Left lung (tissue), 10 donors: ENCODE measurements around the gene CBFB. TPM values are rescaled to one million over a fixed set of nuclear protein-coding genes. Genes with fewer than 3 reads are reported as not detected.

Experiments used
- ATAC-seq: fragments of 200-7000 bp; cut with Tn5 transposase; one replicate; pipeline ENCODE4 v1.9.1; 2020; ENCODE audit warnings: moderate library complexity
- DNase-seq, 4 donors: peaks; one replicate each; pipeline ENCODE4 v3.0.0-alpha.2; 2013 to 2020
- H3K27ac ChIP-seq, 2 donors: fragments of 200-600 bp; sonication (generic) in 1 of 2; one replicate each; pipeline versions ENCODE4 v1.5.0 to v1.8.0; 2020 to 2021
- H3K27me3 ChIP-seq, 2 donors: fragments of 200-600 bp; sonication (generic) in 1 of 2; one replicate each; pipeline versions ENCODE4 v1.5.0 to v1.8.0; 2020 to 2021
- H3K36me3 ChIP-seq, 2 donors: fragments of 200-600 bp; sonication (generic) in 1 of 2; one replicate each; pipeline versions ENCODE4 v1.5.0 to v1.8.0; 2020 to 2021
- H3K4me1 ChIP-seq, 2 donors: fragments of 200-600 bp; one replicate each; pipeline ENCODE4 v1.8.0; 2021
- H3K4me3 ChIP-seq, 2 donors: fragments of 200-600 bp; sonication (generic) in 1 of 2; one replicate each; pipeline versions ENCODE4 v1.5.0 to v1.8.0; 2020 to 2021; ENCODE audit warnings: mild to moderate bottlenecking in 1 of 2
- H3K9me3 ChIP-seq, 2 donors: fragments of 200-600 bp; sonication (generic) in 1 of 2; one replicate each; pipeline versions ENCODE4 v1.5.0 to v1.8.0; 2020 to 2021
- intact Hi-C, 2 donors: fragments of 100-400 bp; cut with DNase I; formaldehyde crosslinking; loops; one replicate each; pipeline versions ENCODE4 v1.11.2 to v1.14.2; 2022
- polyA plus RNA-seq, 6 donors: library from polyadenylated mRNA; unstranded; fragments of 120-200 nt; gene quantifications; one replicate each; pipeline ENCODE4 v1.2.1, GENCODE V29; 2013; ENCODE audit not compliant: insufficient read length in 6 of 6
- total RNA-seq, 2 donors: library from RNA; stranded (reverse); fragmentation: NEBNext Ultra II Directional; extraction: Animal tissue kit (Norgen Biotek cat#: 25700); gene quantifications; one replicate each; pipeline ENCODE4 v1.2.1, GENCODE V29; 2021
- TF ChIP-seq, protein P1 (sequence below), 2 donors: fragments of 200-600 bp; sonication (generic) in 1 of 2; IDR thresholded peaks; one replicate each; pipeline versions ENCODE4 v1.5.0 to v1.8.0; 2021; ENCODE audit warnings: antibody characterized with exemption in 2 of 2
- donor health status: DM: no; HTN: yes; CAD: no.
- donor health status: DM: no; HTN: no; CAD: no.

Gene CBFB
- total and polyA plus RNA-seq, 8 donors: 46.8 to 69.9 (median 61.4) TPM

- Histone ChIP-seq H3K9me3 (no peaks in the 10 kb centered on the region), H3K4me3 (no peak overlapping the region), H3K36me3 (peaks cover 0 to 29% of the 10 kb centered on the region in 2 donors), H3K4me1 (no peaks in the 10 kb centered on the region), H3K27ac (no peak overlapping the region), H3K27me3 (no peaks in the 10 kb centered on the region)
- ATAC-seq (no peak), DNase-seq (no peak)
- TF ChIP-seq, protein P1, sequence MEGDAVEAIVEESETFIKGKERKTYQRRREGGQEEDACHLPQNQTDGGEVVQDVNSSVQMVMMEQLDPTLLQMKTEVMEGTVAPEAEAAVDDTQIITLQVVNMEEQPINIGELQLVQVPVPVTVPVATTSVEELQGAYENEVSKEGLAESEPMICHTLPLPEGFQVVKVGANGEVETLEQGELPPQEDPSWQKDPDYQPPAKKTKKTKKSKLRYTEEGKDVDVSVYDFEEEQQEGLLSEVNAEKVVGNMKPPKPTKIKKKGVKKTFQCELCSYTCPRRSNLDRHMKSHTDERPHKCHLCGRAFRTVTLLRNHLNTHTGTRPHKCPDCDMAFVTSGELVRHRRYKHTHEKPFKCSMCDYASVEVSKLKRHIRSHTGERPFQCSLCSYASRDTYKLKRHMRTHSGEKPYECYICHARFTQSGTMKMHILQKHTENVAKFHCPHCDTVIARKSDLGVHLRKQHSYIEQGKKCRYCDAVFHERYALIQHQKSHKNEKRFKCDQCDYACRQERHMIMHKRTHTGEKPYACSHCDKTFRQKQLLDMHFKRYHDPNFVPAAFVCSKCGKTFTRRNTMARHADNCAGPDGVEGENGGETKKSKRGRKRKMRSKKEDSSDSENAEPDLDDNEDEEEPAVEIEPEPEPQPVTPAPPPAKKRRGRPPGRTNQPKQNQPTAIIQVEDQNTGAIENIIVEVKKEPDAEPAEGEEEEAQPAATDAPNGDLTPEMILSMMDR (IDR thresholded peaks at IDR 0.05): no peak
- intact Hi-C loops: no loop called here
These were observed 69.7 kb downstream of the CBFB start for GRCh38 chr16:67098599-67098998.

- intact Hi-C loops: no loop called here
- no peaks in the 10 kb centered on the region for H3K27me3 ChIP-seq
- ATAC-seq (no peak), DNase-seq (no peak)
- peaks cover 0 to 15% of the 10 kb centered on the region in 2 donors for H3K4me1 ChIP-seq
- TF ChIP-seq, protein P1 (IDR thresholded peaks at IDR 0.05): peak in 1 of 2 donors; percentile 11
- H3K36me3 ChIP-seq: peaks cover 0 to 29% of the 10 kb centered on the region in 2 donors
- H3K4me3 ChIP-seq: no peak overlapping the region
- H3K27ac ChIP-seq: no peak overlapping the region
- H3K9me3 ChIP-seq: no peaks in the 10 kb centered on the region
These were observed 71.8 kb downstream of the CBFB start for GRCh38 chr16:67100569-67101310.

DNA sequence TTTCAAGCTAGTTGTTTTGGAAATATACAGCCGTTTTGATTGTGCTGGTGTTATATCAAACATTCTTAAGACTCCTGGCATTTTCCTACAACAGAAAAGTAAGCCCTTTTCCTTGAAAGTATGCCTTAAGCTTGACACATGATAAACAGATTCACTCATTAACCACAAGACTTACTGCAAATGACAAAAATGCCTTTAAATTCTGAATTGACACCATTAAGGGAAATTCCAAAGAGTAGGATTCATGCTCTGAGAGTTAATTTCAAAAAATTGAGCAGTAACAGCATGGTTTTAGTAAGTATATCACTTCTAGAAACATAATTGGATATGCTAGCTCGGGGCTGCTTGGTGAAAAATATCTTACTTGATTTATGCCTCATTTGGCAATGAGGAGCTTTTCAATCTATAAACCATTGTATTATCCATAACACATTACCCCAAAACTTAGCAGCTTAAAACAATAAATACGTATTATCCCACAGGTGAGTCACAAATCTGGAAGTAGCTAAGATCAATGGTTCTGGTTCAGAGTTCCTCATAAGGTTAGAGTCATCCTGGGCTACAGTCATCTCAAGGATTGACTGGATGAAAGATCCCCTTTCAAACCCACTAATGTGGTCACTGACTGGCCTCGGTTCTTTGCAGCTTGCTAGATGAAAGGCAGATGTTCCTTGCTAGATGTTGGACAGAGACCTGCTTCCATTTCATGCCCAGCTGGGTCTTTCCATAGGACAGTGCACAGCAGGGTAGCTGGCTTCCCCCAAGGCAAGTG is 72.5 kb downstream of the CBFB start:
- intact Hi-C loops: no loop called here
- peaks cover 0 to 20% of the 10 kb centered on the region in 2 donors for H3K4me1 ChIP-seq
- H3K4me3 ChIP-seq: no peak overlapping the region
- H3K27me3 ChIP-seq: no peaks in the 10 kb centered on the region
- TF ChIP-seq, protein P1 (IDR thresholded peaks at IDR 0.05): peak in 1 of 2 donors; percentile 3
- no peaks in the 10 kb centered on the region for H3K9me3 ChIP-seq
- ATAC-seq: no peak
- H3K36me3 ChIP-seq: peaks cover 0 to 29% of the 10 kb centered on the region in 2 donors
- DNase-seq: no peak
- no peak overlapping the region for H3K27ac ChIP-seq

DNA sequence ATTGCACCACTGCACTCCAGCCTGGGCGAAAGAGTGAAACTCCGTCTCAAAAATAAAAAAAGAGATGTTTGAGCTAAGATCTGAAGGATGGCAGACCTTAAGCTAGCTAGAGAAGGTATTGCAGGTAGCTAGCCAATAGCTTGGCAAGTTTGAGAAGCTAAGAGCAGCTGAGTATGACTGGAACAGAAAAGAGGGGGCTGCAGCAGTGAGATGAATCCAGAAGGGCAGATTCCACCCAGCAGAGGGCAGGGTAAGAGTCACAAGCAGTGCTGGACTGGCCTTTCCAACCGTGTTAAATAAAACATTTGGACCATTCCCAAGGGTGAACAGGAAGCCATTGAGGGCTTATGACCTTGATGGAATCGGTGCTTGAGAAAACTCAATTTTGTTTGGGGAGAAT is 75.1 kb downstream of the CBFB start:
- H3K27me3 ChIP-seq: no peaks in the 10 kb centered on the region
- no peaks in the 10 kb centered on the region for H3K9me3 ChIP-seq
- peak overlapping the region in 1 of 2 donors; percentile 71 for H3K27ac ChIP-seq
- H3K4me1 ChIP-seq: peaks cover 0 to 23% of the 10 kb centered on the region in 2 donors
- H3K4me3 ChIP-seq: no peak overlapping the region
- intact Hi-C loops: no loop called here
- peaks cover 0 to 17% of the 10 kb centered on the region in 2 donors for H3K36me3 ChIP-seq
- TF ChIP-seq, protein P1 (IDR thresholded peaks at IDR 0.05): no peak
- peak; percentile 55 for ATAC-seq
- no peak for DNase-seq

DNA sequence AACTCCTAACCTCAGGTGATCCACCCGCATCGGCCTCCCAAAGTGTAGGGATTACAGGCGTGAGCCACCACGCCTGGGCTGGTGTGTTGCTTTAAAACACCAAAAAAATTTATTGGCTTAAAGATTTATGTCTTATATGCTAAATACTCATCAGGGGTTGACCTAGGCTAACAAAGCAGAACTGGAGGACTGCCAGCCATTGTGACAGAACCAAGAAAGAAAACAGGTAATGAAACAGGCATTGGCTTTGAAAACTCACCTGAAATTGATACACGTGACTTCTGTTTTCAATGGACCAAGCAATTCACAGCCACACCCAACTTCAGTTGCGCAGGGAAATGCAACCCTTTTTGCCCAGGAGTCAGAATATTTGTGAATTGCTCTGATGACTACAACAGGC is 75.9 kb downstream of the CBFB start:
- Histone ChIP-seq H3K27ac (peak overlapping the region in 1 of 2 donors; percentile 71), H3K4me3 (no peak overlapping the region), H3K36me3 (peaks cover 0 to 9% of the 10 kb centered on the region in 2 donors), H3K9me3 (no peaks in the 10 kb centered on the region), H3K27me3 (no peaks in the 10 kb centered on the region), H3K4me1 (peaks cover 0 to 28% of the 10 kb centered on the region in 2 donors)
- no peak for DNase-seq
- TF ChIP-seq, protein P1 (IDR thresholded peaks at IDR 0.05): no peak
- no peak for ATAC-seq
- intact Hi-C loops: no loop called here
